Measurements from ENCODE around the gene BBS1. TPM values are rescaled to one million over a fixed set of nuclear protein-coding genes. Genes with fewer than 3 reads are reported as not detected.
A peak's percentile ranks its signal among the peaks of the same experiment; 100 is the strongest.

BBS1 gene
- total RNA-seq, 2 donors from 2014 or later = 106 to 148 TPM

GRCh38 chr11:66465373-66466224, 44.8 kb upstream of the BBS1 start:
- 37% methylated on average over 19 of the region's 19 CpGs for WGBS
- intact Hi-C loops (cut with DNase I) = loop anchor here (2.0 kb wide), 1 partner anchor 15 kb away; the partner anchor contains the start of gene DPP3
- Histone ChIP-seq H3K9me3 (no peaks in the 10 kb centered on the region), H3K36me3 (no peaks in the 10 kb centered on the region), H3K27me3 (replicated peaks; ENCODE audit: insufficient read depth) (no peaks in the 10 kb centered on the region), H3K27ac (peak overlapping the region; percentile 72 to 76), H3K4me1 (replicated peaks) (peaks cover 3% of the 10 kb centered on the region), H3K4me3 (peak overlapping the region; percentile 71 to 72)
- no peak for DNase-seq (ENCODE audit: low spot score)
- TF ChIP-seq POLR2A (IDR thresholded peaks at IDR 0.05) (no peak), POLR2AphosphoS5 (IDR thresholded peaks at IDR 0.05) (no peak), CTCF (IDR thresholded peaks at IDR 0.05) (no peak)

- DNase-seq (ENCODE audit: low spot score) = peak; percentile 91
- intact Hi-C loops (cut with DNase I) = loop anchor here (2.0 kb wide), 1 partner anchor 14 kb away; the partner anchor contains the start of gene DPP3
- Histone ChIP-seq H3K36me3 (no peaks in the 10 kb centered on the region), H3K4me1 (replicated peaks) (peaks cover 3% of the 10 kb centered on the region), H3K27ac (peak within 1 kb of the TSS; percentile 72 to 76), H3K4me3 (peak within 1 kb of the TSS; percentile 71 to 72), H3K9me3 (no peaks in the 10 kb centered on the region), H3K27me3 (replicated peaks; ENCODE audit: insufficient read depth) (no peaks in the 10 kb centered on the region)
- under 1% methylated on average over 59 of the region's 63 CpGs for whole genome bisulfite sequencing
- TF ChIP-seq POLR2AphosphoS5 (IDR thresholded peaks at IDR 0.05) (peak; percentile 71), POLR2A (IDR thresholded peaks at IDR 0.05) (peak; percentile 60), CTCF (IDR thresholded peaks at IDR 0.05) (peak in 1 of 4 experiments; percentile 3)
These were observed 44.0 kb upstream of the BBS1 start, which contains the start of gene PELI3 for GRCh38 chr11:66466225-66467033. PELI3 (plus strand) TSS chr11:66466905; CDS start chr11:66468129, 1,224 bp downstream.

- no peak for DNase-seq (ENCODE audit: low spot score)
- no peaks in the 10 kb centered on the region for H3K9me3 ChIP-seq
- no peaks in the 10 kb centered on the region for H3K27me3 ChIP-seq (replicated peaks; ENCODE audit: insufficient read depth)
- peak in 2 of 4 experiments; percentile 40 to 53 for TF ChIP-seq CTCF (IDR thresholded peaks at IDR 0.05)
- TF ChIP-seq POLR2AphosphoS5 (IDR thresholded peaks at IDR 0.05) = no peak
- H3K27ac ChIP-seq = peak overlapping the region; percentile 45 to 72
- WGBS = 2% methylated on average over 41 of the region's 72 CpGs
- no peaks in the 10 kb centered on the region for H3K36me3 ChIP-seq
- H3K4me1 ChIP-seq (replicated peaks) = peaks cover 3% of the 10 kb centered on the region
- peak overlapping the region; percentile 71 to 72 for H3K4me3 ChIP-seq
- intact Hi-C loops (cut with DNase I) = loop anchor here (2.0 kb wide), 1 partner anchor 14 kb away; the partner anchor contains the start of gene DPP3
These were observed 43.3 kb upstream of the BBS1 start for GRCh38 chr11:66467034-66467659.

- intact Hi-C loops (cut with DNase I) = loop anchor here (2.0 kb wide), 1 partner anchor 13 kb away; the partner anchor contains the start of gene DPP3
- H3K4me1 ChIP-seq (replicated peaks) = peaks cover 3% of the 10 kb centered on the region
- H3K36me3 ChIP-seq = no peaks in the 10 kb centered on the region
- 35% methylated on average over 6 of the region's 6 CpGs for WGBS
- H3K9me3 ChIP-seq = no peaks in the 10 kb centered on the region
- no peaks in the 10 kb centered on the region for H3K27me3 ChIP-seq (replicated peaks; ENCODE audit: insufficient read depth)
- DNase-seq (ENCODE audit: low spot score) = no peak
- no peak for TF ChIP-seq CTCF (IDR thresholded peaks at IDR 0.05)
- TF ChIP-seq POLR2A (IDR thresholded peaks at IDR 0.05) = no peak
- TF ChIP-seq POLR2AphosphoS5 (IDR thresholded peaks at IDR 0.05) = no peak
- peak overlapping the region in 1 of 2 donors; percentile 45 for H3K27ac ChIP-seq
- H3K4me3 ChIP-seq = peak overlapping the region; percentile 71 to 72
These were observed 42.7 kb upstream of the BBS1 start for GRCh38 chr11:66467756-66468155.
